Endothelial cell (in vitro differentiated cells): ENCODE measurements around the gene RUVBL1. TPM values are rescaled to one million over a fixed set of nuclear protein-coding genes. Genes with fewer than 3 reads are reported as not detected.

Experiments used
- DNase-seq: peaks from one replicate; pipeline ENCODE4 v3.0.0; 2021; ENCODE audit warnings: low spot score
- H3K27ac Mint-ChIP-seq: one replicate; pipeline ENCODE4 v1.8.0; 2021; ENCODE audit warnings: mixed read lengths, inconsistent platforms; ENCODE audit not compliant: unreplicated experiment
- H3K27me3 Mint-ChIP-seq: one replicate; pipeline ENCODE4 v1.8.0; 2021; ENCODE audit warnings: mild to moderate bottlenecking, moderate library complexity, mixed read lengths, inconsistent platforms; ENCODE audit not compliant: unreplicated experiment
- H3K36me3 Mint-ChIP-seq: one replicate; pipeline ENCODE4 v1.8.0; 2021; ENCODE audit warnings: mild to moderate bottlenecking, low read depth, mixed read lengths, inconsistent platforms; ENCODE audit not compliant: unreplicated experiment
- H3K4me1 Mint-ChIP-seq: one replicate; pipeline ENCODE4 v1.8.0; 2021; ENCODE audit warnings: mild to moderate bottlenecking, mixed read lengths, inconsistent platforms; ENCODE audit not compliant: unreplicated experiment
- H3K4me3 Mint-ChIP-seq: one replicate; pipeline ENCODE4 v1.8.0; 2021; ENCODE audit warnings: mild to moderate bottlenecking, mixed read lengths, inconsistent platforms; ENCODE audit not compliant: unreplicated experiment
- H3K9me3 Mint-ChIP-seq: one replicate; pipeline ENCODE4 v1.8.0; 2021; ENCODE audit warnings: mixed read lengths, inconsistent platforms; ENCODE audit not compliant: unreplicated experiment
- CTCF ChIP-seq: fragments of 200-600 bp; sonication (generic); IDR thresholded peaks from one replicate; pipeline ENCODE4 v1.5.0; 2021; ENCODE audit warnings: antibody characterized with exemption; ENCODE audit not compliant: unreplicated experiment
- total RNA-seq: library from RNA; stranded (reverse); fragmentation: NEBNext Ultra II Directional; extraction: Animal tissue kit (Norgen Biotek cat#: 25700); gene quantifications from one replicate; pipeline ENCODE4 v1.2.1, GENCODE V29; 2021; ENCODE audit not compliant: unreplicated experiment

RUVBL1 gene
- total RNA-seq, 1 donor from 2014 or later = 30.3 TPM

- no peak overlapping the region for H3K27ac Mint-ChIP-seq
Observed at GRCh38 chr3:128133273-128133883, 9.8 kb upstream of the RUVBL1 start.

GRCh38 chr3:128131897-128132646 lies 8.5 kb upstream of the RUVBL1 start:
- no peak for TF ChIP-seq CTCF
- Mint-ChIP-seq H3K4me3 (no peak overlapping the region), H3K9me3 (no peaks in the 10 kb centered on the region), H3K36me3 (peaks cover 3% of the 10 kb centered on the region), H3K27me3 (no peaks in the 10 kb centered on the region), H3K4me1 (peaks cover 3% of the 10 kb centered on the region), H3K27ac (no peak overlapping the region)
- DNase-seq = no peak

More at GRCh38 chr3:128133273-128133883, 9.8 kb upstream of the RUVBL1 start:
- Mint-ChIP-seq H3K4me1 (peaks cover 3% of the 10 kb centered on the region), H3K9me3 (no peaks in the 10 kb centered on the region), H3K4me3 (no peak overlapping the region), H3K36me3 (peaks cover 3% of the 10 kb centered on the region), H3K27me3 (no peaks in the 10 kb centered on the region)
- TF ChIP-seq CTCF = peak; percentile 17
- DNase-seq = peak; percentile 54

GRCh38 chr3:128128251-128128650 lies 4.6 kb upstream of the RUVBL1 start:
- H3K27me3 Mint-ChIP-seq = no peaks in the 10 kb centered on the region

DNA sequence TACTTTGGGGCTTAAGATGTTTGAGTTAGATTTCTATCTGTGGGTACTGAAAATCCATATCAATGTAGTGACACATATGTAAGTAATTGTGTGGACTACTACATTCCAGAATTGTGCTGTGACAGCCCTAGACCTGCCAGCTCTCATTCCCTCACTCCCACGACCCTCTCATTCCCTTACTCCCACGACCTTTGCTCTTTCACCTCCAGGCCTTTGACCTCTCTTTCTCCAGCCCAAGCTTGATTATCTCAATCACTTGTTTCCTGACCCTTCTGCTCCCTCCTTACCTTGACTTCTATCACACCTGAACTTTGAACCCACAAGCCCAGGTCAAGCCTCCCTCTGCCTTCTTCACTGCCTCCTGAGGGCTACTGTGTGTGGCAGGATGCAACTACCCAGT lies 3.6 kb upstream of the RUVBL1 start:
- peak overlapping the region; percentile 43 for H3K27ac Mint-ChIP-seq
- peaks cover 3% of the 10 kb centered on the region for H3K36me3 Mint-ChIP-seq
- H3K4me3 Mint-ChIP-seq = no peak overlapping the region

More at GRCh38 chr3:128128251-128128650, 4.6 kb upstream of the RUVBL1 start:
- no peak for DNase-seq
- no peaks in the 10 kb centered on the region for H3K9me3 Mint-ChIP-seq
- H3K36me3 Mint-ChIP-seq = peaks cover 3% of the 10 kb centered on the region
- peaks cover 3% of the 10 kb centered on the region for H3K4me1 Mint-ChIP-seq
- H3K4me3 Mint-ChIP-seq = no peak overlapping the region
- H3K27ac Mint-ChIP-seq = no peak overlapping the region
- TF ChIP-seq CTCF = no peak

More for the DNA sequence above, 3.6 kb upstream of the RUVBL1 start:
- peaks cover 9% of the 10 kb centered on the region for H3K4me1 Mint-ChIP-seq
- H3K9me3 Mint-ChIP-seq = no peaks in the 10 kb centered on the region
- no peak for TF ChIP-seq CTCF
- no peaks in the 10 kb centered on the region for H3K27me3 Mint-ChIP-seq
- no peak for DNase-seq
